GM23248 (cell line): Measurements from ENCODE around the gene AKAP6. TPM values are rescaled to one million over a fixed set of nuclear protein-coding genes. Genes with fewer than 3 reads are reported as not detected.

ENCODE experiments used
- DNase-seq: peaks from one replicate; pipeline ENCODE4 v3.0.0-alpha.2; 2015
- H2AFZ ChIP-seq: fragments of 200-600 bp; sonication (generic); 2 replicates; pipeline ENCODE4 v1.6.1; 2016; ENCODE audit warnings: antibody characterized with exemption
- H3F3A ChIP-seq: fragments of 200-600 bp; sonication (generic); 2 replicates; pipeline ENCODE4 v1.6.1; 2016; ENCODE audit warnings: mild to moderate bottlenecking, antibody characterized with exemption, mixed run types; ENCODE audit not compliant: insufficient read depth
- H3K27ac ChIP-seq: fragments of 200-600 bp; sonication (generic); 2 replicates; pipeline ENCODE4 v1.5.1; 2016; ENCODE audit warnings: mild to moderate bottlenecking
- H3K27me3 ChIP-seq: fragments of 200-600 bp; sonication (generic); replicated peaks from 2 replicates; pipeline ENCODE4 v1.6.1; 2016; ENCODE audit warnings: mild to moderate bottlenecking; ENCODE audit not compliant: insufficient read depth
- H3K36me3 ChIP-seq: fragments of 200-600 bp; sonication (generic); 2 replicates; pipeline ENCODE4 v1.6.1; 2016; ENCODE audit warnings: low read depth, mild to moderate bottlenecking
- H3K4me1 ChIP-seq: fragments of 200-600 bp; sonication (generic); 2 replicates; pipeline ENCODE4 v1.6.1; 2016; ENCODE audit warnings: mild to moderate bottlenecking; ENCODE audit not compliant: insufficient read depth
- H3K4me2 ChIP-seq: fragments of 200-600 bp; sonication (generic); one replicate; pipeline ENCODE4 v1.6.1; 2016; ENCODE audit warnings: mild to moderate bottlenecking; ENCODE audit not compliant: unreplicated experiment
- H3K4me3 ChIP-seq: fragments of 200-600 bp; sonication (generic); 2 replicates; pipeline ENCODE4 v1.5.1; 2016; ENCODE audit warnings: mild to moderate bottlenecking
- H3K79me2 ChIP-seq: fragments of 200-600 bp; sonication (generic); 2 replicates; pipeline ENCODE4 v1.6.1; 2016; ENCODE audit warnings: mild to moderate bottlenecking; ENCODE audit not compliant: insufficient read depth
- H3K9ac ChIP-seq: fragments of 200-600 bp; sonication (generic); 2 replicates; pipeline ENCODE4 v1.6.1; 2016; ENCODE audit warnings: mild to moderate bottlenecking
- H3K9me2 ChIP-seq: fragments of 200-600 bp; sonication (generic); 2 replicates; pipeline ENCODE4 v1.6.1; 2016; ENCODE audit warnings: mixed run types, mild to moderate bottlenecking, moderate library complexity; ENCODE audit not compliant: insufficient read depth
- H3K9me3 ChIP-seq: fragments of 200-600 bp; sonication (generic); one replicate; pipeline ENCODE4 v1.6.1; 2017; ENCODE audit warnings: low read depth
- H4K20me1 ChIP-seq: fragments of 200-600 bp; sonication (generic); 2 replicates; pipeline ENCODE4 v1.6.0; 2016; ENCODE audit not compliant: insufficient read depth
- EZH2 ChIP-seq: fragments of 200-600 bp; sonication (generic); IDR thresholded peaks from 2 replicates; pipeline ENCODE4 v1.6.1; 2018; ENCODE audit warnings: antibody characterized with exemption, mild to moderate bottlenecking; ENCODE audit not compliant: insufficient read depth, poor library complexity, severe bottlenecking
- EZH2phosphoT487 ChIP-seq: fragments of 200-600 bp; sonication (generic); IDR thresholded peaks from 2 replicates; pipeline ENCODE4 v1.6.1; 2018; ENCODE audit warnings: antibody characterized with exemption, moderate library complexity, mild to moderate bottlenecking, low read depth; ENCODE audit not compliant: insufficient read depth
- WGBS, 2 experiments: methylation state at CpG; one replicate each; pipeline ENCODE4 v1.1.6; 2015 to 2017; ENCODE audit warnings: low lambda C conversion rate in 2 of 2, low coverage in 1 of 2; ENCODE audit errors: missing lambda C conversion rate in 2 of 2; 5-methylcytosine and 5-hydroxymethylcytosine counted together
- in situ Hi-C: fragments of 300-500 bp; cut with MboI; formaldehyde crosslinking; loops from 2 replicates; pipeline ENCODE4 v1.15.0; 2020
- polyA plus RNA-seq: library from polyadenylated mRNA; unstranded; fragments of >200 nt; fragmentation: Nextera tagmentation; extraction: Ambion mirVana; gene quantifications from 2 replicates; pipeline ENCODE4 v1.2.1, GENCODE V29; 2016
- total RNA-seq: library from RNA; depleted of rRNA; stranded (reverse); fragments of >200 nt; shearing (Covaris generic); gene quantifications from 2 replicates; pipeline ENCODE4 v1.2.3, GENCODE V29; 2014

Gene AKAP6
- total and polyA plus RNA-seq, 2 experiments from 2014 or later = 4.8 to 19.1 TPM

DNA sequence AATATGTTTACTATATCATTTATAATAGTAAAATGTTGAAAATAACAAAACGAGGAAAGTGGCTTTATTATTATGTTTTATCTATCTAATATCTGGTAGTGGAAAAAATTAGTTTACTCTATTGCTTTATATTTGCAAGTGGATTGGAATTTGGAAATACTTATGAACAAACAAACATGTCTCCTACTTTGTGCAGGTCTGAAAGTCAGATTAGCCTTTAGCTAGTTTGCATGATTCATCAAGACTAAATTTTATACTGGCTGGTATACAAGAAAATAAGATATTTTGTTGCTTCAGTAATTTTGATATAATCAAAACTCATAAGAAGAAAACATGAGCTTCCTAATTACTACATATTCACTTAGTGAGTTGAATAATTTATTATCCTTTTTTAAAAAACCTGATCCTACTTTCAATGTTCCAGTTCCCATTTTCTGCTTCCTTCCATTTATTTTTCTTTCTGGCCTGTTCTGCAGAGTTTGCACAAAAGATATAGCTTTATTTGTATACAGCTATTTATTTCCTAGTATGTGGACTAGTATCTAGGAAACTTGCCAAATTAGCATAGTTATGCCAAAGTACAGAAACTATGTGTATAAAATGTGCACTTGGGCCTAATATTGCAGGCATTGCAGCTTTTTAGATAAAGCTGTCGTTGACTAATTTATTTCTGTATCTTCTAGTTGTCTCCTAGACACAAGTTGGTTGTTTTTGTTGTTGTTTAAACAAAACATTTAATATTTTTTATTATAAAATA lies 122.0 kb downstream of the AKAP6 start:
- Histone ChIP-seq H3F3A (peaks cover 7% of the 10 kb centered on the region), H3K79me2 (no peaks in the 10 kb centered on the region), H3K9ac (no peak overlapping the region), H3K27ac (no peak overlapping the region), H2AFZ (no peak overlapping the region), H3K4me3 (no peak overlapping the region), H3K4me2 (no peak overlapping the region), H3K4me1 (peaks cover 7% of the 10 kb centered on the region), H3K9me2 (no peaks in the 10 kb centered on the region; the same call in 1 of the 2 replicates), H4K20me1 (no peaks in the 10 kb centered on the region), H3K27me3 (no peaks in the 10 kb centered on the region), H3K36me3 (no peaks in the 10 kb centered on the region), H3K9me3 (no peaks in the 10 kb centered on the region)
- in situ Hi-C loops = no loop called here
- DNase-seq = peak; percentile 26
- 70 to 71% methylated on average over 2 of the region's 2 CpGs for WGBS, 2 experiments
- TF ChIP-seq EZH2 (no peak), EZH2phosphoT487 (no peak)

DNA sequence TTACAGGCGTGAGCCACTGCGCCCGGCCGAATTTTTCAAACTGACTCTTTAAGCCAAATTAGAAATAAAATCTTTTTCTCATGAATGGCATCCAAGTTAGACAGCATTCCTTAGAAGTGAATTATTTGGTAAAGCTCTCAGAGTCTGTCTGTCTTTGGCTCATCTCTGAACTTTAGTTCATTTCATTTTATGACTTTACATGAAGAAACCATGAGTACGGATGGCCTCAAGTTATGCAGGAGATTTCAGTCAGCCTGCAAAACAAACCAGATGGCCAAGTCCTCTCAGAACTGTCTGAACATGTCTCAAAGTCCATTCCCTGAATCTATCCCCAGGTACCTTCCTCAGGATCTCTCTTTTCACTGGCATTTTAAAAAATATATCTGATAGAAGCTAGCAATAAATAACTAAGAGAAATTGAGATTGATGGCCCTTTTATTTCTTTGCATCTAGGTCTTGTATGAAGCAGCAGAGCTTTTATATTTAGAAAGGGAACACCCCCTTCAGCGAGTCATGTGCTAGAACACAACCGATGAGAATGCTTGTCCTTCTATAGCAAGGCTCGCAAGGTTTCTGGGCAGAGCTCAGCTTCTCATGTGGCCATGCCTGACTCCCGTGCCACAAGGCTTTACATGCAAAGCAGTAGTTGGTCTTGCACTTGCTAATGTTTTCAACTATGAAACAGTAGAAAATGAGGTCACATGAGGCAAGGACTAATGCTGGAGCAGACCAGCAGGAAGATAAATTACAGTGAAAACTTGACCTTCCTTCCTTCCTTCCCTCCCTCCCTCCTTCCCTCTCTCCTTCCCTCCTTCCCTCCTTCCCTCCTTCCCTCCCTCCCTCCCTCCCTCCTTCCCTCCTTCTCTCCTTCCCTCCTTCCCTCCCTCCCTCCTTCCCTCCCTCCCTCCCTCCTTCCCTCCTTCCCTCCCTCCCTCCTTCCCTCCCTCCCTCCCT lies 125.0 kb downstream of the AKAP6 start:
- TF ChIP-seq EZH2 = no peak
- TF ChIP-seq EZH2phosphoT487 = no peak
- peak overlapping the region; percentile 48 for H3K4me2 ChIP-seq
- no peaks in the 10 kb centered on the region; the same call in 1 of the 2 replicates for H3K9me2 ChIP-seq
- no peaks in the 10 kb centered on the region for H3K79me2 ChIP-seq
- H3F3A ChIP-seq = peaks cover 28% of the 10 kb centered on the region
- H3K9ac ChIP-seq = peak overlapping the region; percentile 27; the same call in 1 of the 2 replicates
- no peaks in the 10 kb centered on the region for H3K9me3 ChIP-seq
- no peaks in the 10 kb centered on the region for H3K27me3 ChIP-seq
- H3K36me3 ChIP-seq = no peaks in the 10 kb centered on the region
- peaks cover 28% of the 10 kb centered on the region for H3K4me1 ChIP-seq
- no peaks in the 10 kb centered on the region for H4K20me1 ChIP-seq
- in situ Hi-C loops = no loop called here
- peak overlapping the region; percentile 78 for H3K27ac ChIP-seq
- peak overlapping the region; percentile 70 for H2AFZ ChIP-seq
- 23 to 34% methylated on average over 9 of the region's 9 CpGs for WGBS, 2 experiments
- 0 out of 2 replicates have a peak overlapping the region, but pooled peaks have one; percentile 4 for H3K4me3 ChIP-seq
- peak; percentile 72 for DNase-seq

DNA sequence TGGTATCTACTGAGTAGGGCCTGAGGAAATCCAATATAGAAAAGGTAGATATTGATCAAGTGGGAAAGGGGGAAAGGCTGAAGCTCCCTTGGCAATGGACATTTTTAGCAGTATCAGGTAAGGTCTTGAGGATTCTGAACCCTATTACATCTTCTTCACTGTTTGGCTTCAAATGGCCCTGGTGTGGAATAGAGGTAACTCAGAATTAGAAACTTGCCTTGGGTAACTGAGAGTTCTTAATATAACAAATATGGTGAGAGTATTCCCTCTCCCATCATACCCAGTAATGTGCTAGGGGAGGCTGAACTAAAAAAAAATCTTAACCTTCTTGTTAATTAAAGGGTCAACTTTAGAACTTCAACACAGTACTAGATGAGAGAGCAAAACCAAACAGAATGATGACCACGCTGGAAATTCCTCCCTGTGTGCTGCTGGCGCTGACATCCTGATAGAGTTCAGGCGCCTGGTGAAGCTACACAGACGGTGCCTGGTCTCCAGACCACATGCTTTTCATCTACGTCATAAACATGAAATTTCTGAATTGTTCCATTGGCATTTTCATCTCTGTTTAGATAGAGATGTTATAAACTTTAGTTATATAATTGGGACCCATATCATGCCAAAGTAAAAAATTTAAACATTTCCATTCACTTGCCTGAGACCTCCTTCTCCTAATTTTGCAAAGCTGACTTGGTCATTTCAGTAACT lies 128.3 kb downstream of the AKAP6 start:
- no peaks in the 10 kb centered on the region for H3K9me2 ChIP-seq
- no peaks in the 10 kb centered on the region for H3K9me3 ChIP-seq
- H3K9ac ChIP-seq = peak overlapping the region; percentile 42
- in situ Hi-C loops = no loop called here
- H3K4me3 ChIP-seq = peak overlapping the region; percentile 15; the same call in 1 of the 2 replicates
- H4K20me1 ChIP-seq = no peaks in the 10 kb centered on the region
- H3K79me2 ChIP-seq = no peaks in the 10 kb centered on the region
- peak overlapping the region; percentile 80 for H3K27ac ChIP-seq
- H3K4me1 ChIP-seq = peaks cover 30% of the 10 kb centered on the region
- no peaks in the 10 kb centered on the region for H3K36me3 ChIP-seq
- peak overlapping the region; percentile 9; the same call in 1 of the 2 replicates for H2AFZ ChIP-seq
- no peaks in the 10 kb centered on the region for H3K27me3 ChIP-seq
- H3K4me2 ChIP-seq = peak overlapping the region; percentile 65
- H3F3A ChIP-seq = peaks cover 28% of the 10 kb centered on the region
- 11% methylated on average over 5 of the region's 5 CpGs for WGBS, 2 experiments
- DNase-seq = peak; percentile 93
- TF ChIP-seq EZH2 = no peak
- 0 out of 2 replicates have a peak, but pooled peaks have one; percentile 35 for TF ChIP-seq EZH2phosphoT487

DNA sequence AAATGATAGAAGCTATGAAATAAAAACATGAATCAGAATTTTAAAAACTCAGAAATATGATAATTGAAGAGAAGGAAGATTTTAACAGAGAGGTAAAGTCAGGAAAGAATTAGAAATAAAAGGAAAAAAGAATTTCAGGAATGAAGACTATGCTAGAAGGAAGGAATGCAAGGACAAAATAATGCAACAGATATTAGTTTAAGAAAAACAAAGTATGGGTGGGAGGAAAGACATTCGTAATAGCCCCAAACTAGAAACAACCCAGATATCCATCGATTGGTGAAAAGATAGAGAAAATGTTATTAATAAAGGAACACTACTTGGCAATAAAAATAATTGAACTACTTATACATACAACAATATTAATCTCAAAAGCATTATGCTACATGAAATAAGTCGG lies 129.6 kb downstream of the AKAP6 start:
- Histone ChIP-seq H4K20me1 (no peaks in the 10 kb centered on the region), H3K9me2 (no peaks in the 10 kb centered on the region), H3K4me2 (peak overlapping the region; percentile 65), H3K27ac (peak overlapping the region; percentile 80), H3F3A (peaks cover 28% of the 10 kb centered on the region), H3K4me3 (0 out of 2 replicates have a peak overlapping the region, but pooled peaks have one; percentile 15), H3K9me3 (no peaks in the 10 kb centered on the region), H3K27me3 (no peaks in the 10 kb centered on the region), H3K9ac (peak overlapping the region; percentile 42; the same call in 1 of the 2 replicates), H3K4me1 (peaks cover 30% of the 10 kb centered on the region), H2AFZ (peak overlapping the region; percentile 16; the same call in 1 of the 2 replicates), H3K79me2 (no peaks in the 10 kb centered on the region), H3K36me3 (no peaks in the 10 kb centered on the region)
- TF ChIP-seq EZH2 = no peak
- no peak for TF ChIP-seq EZH2phosphoT487
- DNase-seq = no peak
- WGBS, 2 experiments = 71 to 74% methylated on average over 3 of the region's 3 CpGs
- in situ Hi-C loops = no loop called here
